Testis (tissue), 3 donors: ENCODE measurements around the gene FER1L5. TPM values are rescaled to one million over a fixed set of nuclear protein-coding genes. Genes with fewer than 3 reads are reported as not detected.

ENCODE experiments used
- DNase-seq: peaks from one replicate; pipeline ENCODE4 v3.0.0-alpha.2; 2019
- H3K27ac ChIP-seq, 2 donors: fragments of 200-600 bp; sonication (generic); one replicate each; pipeline ENCODE4 v1.5.1; 2019
- H3K27me3 ChIP-seq: fragments of 200-600 bp; sonication (generic); one replicate; pipeline ENCODE4 v1.5.1; 2019
- H3K36me3 ChIP-seq: fragments of 200-600 bp; sonication (generic); one replicate; pipeline ENCODE4 v1.5.1; 2017; ENCODE audit warnings: low read depth; ENCODE audit errors: missing control alignments
- H3K4me1 ChIP-seq: fragments of 200-600 bp; sonication (generic); one replicate; pipeline ENCODE4 v1.5.1; 2019
- H3K4me3 ChIP-seq, 2 donors: fragments of 200-600 bp; sonication (generic); one replicate each; pipeline ENCODE4 v1.5.1; 2017 to 2019
- H3K9me3 ChIP-seq: fragments of 200-600 bp; sonication (generic); one replicate; pipeline ENCODE4 v1.5.1; 2017
- CTCF ChIP-seq, 3 experiments: fragments of 450-650 bp in 2 of 3; fragments of 200-600 bp in 1 of 3; sonication (generic) in 1 of 3; IDR thresholded peaks; one replicate each; pipeline ENCODE4 v1.5.1; 2016 to 2019; ENCODE audit warnings: antibody characterized with exemption in 3 of 3, mild to moderate bottlenecking in 2 of 3, moderate library complexity in 1 of 3
- POLR2A ChIP-seq: fragments of 450-650 bp; IDR thresholded peaks from one replicate; pipeline ENCODE4 v1.6.1; 2017; ENCODE audit warnings: antibody characterized with exemption, mild to moderate bottlenecking, moderate library complexity
- WGBS, 2 donors: methylation state at CpG; one replicate each; pipeline ENCODE4 v1.1.5; 2018; 5-methylcytosine and 5-hydroxymethylcytosine counted together
- intact Hi-C: fragments of 100-400 bp; cut with DNase I; formaldehyde crosslinking; loops from one replicate; pipeline ENCODE4 v1.15.1; 2023; ENCODE audit warnings: low total_unique reads
- polyA plus RNA-seq: library from polyadenylated mRNA; stranded (reverse); fragments of 350-450 nt; fragmentation: Illumina TruSeq; extraction: RNeasy Lipid Tissue Mini Kit (QIAGEN cat#74804); gene quantifications from one replicate; pipeline ENCODE4 v1.2.3, GENCODE V29; 2014; ENCODE audit warnings: low read depth, low replicate concordance; ENCODE audit not compliant: insufficient read depth
- total RNA-seq, 2 donors: library from RNA; depleted of rRNA; stranded (reverse); fragments of >200 nt; gene quantifications; one replicate each; pipeline ENCODE4 v1.2.3, GENCODE V29; 2016

The FER1L5 gene
- total and polyA plus RNA-seq, 3 donors from 2014 or later: 7.1 to 15.3 (median 15.0) TPM

- no peaks in the 10 kb centered on the region for H3K27me3 ChIP-seq
- no peak overlapping the region for H3K27ac ChIP-seq
- WGBS, 2 donors: 86 to 88% methylated on average over 7 of the region's 7 CpGs
- intact Hi-C loops: no loop called here
- no peaks in the 10 kb centered on the region for H3K36me3 ChIP-seq
- no peak overlapping the region for H3K4me3 ChIP-seq
- no peaks in the 10 kb centered on the region for H3K4me1 ChIP-seq
- no peak for DNase-seq
- no peaks in the 10 kb centered on the region for H3K9me3 ChIP-seq
- TF ChIP-seq CTCF (IDR thresholded peaks at IDR 0.05): no peak
- TF ChIP-seq POLR2A: no peak
Measured at GRCh38 chr2:96729748-96730147, 87.2 kb downstream of the FER1L5 start.

GRCh38 chr2:96730212-96730611, 87.6 kb downstream of the FER1L5 start:
- Histone ChIP-seq H3K27ac (no peak overlapping the region), H3K4me3 (no peak overlapping the region), H3K4me1 (no peaks in the 10 kb centered on the region), H3K36me3 (no peaks in the 10 kb centered on the region), H3K9me3 (no peaks in the 10 kb centered on the region), H3K27me3 (no peaks in the 10 kb centered on the region)
- no peak for TF ChIP-seq POLR2A
- no peak for TF ChIP-seq CTCF (IDR thresholded peaks at IDR 0.05)
- intact Hi-C loops: no loop called here
- DNase-seq: no peak
- whole genome bisulfite sequencing, 2 donors: 92 to 96% methylated on average over 2 of the region's 2 CpGs

- TF ChIP-seq POLR2A (no peak), CTCF (IDR thresholded peaks at IDR 0.05) (no peak)
- WGBS, 2 donors: 86 to 88% methylated on average over 3 of the region's 3 CpGs
- no peaks in the 10 kb centered on the region for H3K36me3 ChIP-seq
- H3K27ac ChIP-seq: no peak overlapping the region
- no peaks in the 10 kb centered on the region for H3K9me3 ChIP-seq
- H3K27me3 ChIP-seq: no peaks in the 10 kb centered on the region
- H3K4me1 ChIP-seq: peaks cover 3% of the 10 kb centered on the region
- no peak for DNase-seq
- no peak overlapping the region for H3K4me3 ChIP-seq
- intact Hi-C loops: no loop called here
Measured at GRCh38 chr2:96733931-96734330, 91.4 kb downstream of the FER1L5 start.

GRCh38 chr2:96734880-96735583, 92.5 kb downstream of the FER1L5 start:
- Histone ChIP-seq H3K27ac (no peak overlapping the region), H3K36me3 (no peaks in the 10 kb centered on the region), H3K9me3 (no peaks in the 10 kb centered on the region), H3K27me3 (no peaks in the 10 kb centered on the region), H3K4me1 (peaks cover 8% of the 10 kb centered on the region), H3K4me3 (no peak overlapping the region)
- TF ChIP-seq POLR2A (no peak), CTCF (IDR thresholded peaks at IDR 0.05) (no peak)
- 63 to 73% methylated on average over 8 of the region's 8 CpGs for WGBS, 2 donors
- intact Hi-C loops: no loop called here
- no peak for DNase-seq

GRCh38 chr2:96737251-96737650, 94.7 kb downstream of the FER1L5 start:
- no peak overlapping the region for H3K27ac ChIP-seq
- WGBS, 2 donors: 78 to 81% methylated on average over 2 of the region's 2 CpGs
- H3K9me3 ChIP-seq: no peaks in the 10 kb centered on the region
- no peak for TF ChIP-seq POLR2A
- no peak for TF ChIP-seq CTCF (IDR thresholded peaks at IDR 0.05)
- no peak overlapping the region for H3K4me3 ChIP-seq
- H3K27me3 ChIP-seq: no peaks in the 10 kb centered on the region
- no peaks in the 10 kb centered on the region for H3K36me3 ChIP-seq
- no peak for DNase-seq
- H3K4me1 ChIP-seq: peaks cover 8% of the 10 kb centered on the region
- intact Hi-C loops: no loop called here
